ENCODE measurements around the gene IFI44.

Gene IFI44

DNA sequence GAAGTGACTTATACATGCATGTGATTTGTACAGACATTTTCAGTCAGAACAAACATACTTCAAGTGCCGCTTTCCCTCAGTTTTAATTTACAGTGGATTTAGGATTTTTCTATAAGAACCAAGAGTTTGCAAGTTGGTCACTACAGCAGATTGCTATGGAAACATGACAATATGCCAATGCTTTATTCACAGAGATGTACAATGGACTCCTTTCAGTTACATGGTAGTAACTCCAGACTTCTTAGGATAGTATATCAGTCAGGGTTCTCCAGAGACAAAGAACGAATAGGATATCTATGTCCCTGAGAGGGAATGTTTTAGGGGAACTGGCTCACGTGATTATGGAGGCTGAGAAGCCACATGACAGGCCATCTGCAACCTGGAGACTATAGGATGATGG is 27.4 kb downstream of the IFI44 start:
- TF ChIP-seq, protein P1, sequence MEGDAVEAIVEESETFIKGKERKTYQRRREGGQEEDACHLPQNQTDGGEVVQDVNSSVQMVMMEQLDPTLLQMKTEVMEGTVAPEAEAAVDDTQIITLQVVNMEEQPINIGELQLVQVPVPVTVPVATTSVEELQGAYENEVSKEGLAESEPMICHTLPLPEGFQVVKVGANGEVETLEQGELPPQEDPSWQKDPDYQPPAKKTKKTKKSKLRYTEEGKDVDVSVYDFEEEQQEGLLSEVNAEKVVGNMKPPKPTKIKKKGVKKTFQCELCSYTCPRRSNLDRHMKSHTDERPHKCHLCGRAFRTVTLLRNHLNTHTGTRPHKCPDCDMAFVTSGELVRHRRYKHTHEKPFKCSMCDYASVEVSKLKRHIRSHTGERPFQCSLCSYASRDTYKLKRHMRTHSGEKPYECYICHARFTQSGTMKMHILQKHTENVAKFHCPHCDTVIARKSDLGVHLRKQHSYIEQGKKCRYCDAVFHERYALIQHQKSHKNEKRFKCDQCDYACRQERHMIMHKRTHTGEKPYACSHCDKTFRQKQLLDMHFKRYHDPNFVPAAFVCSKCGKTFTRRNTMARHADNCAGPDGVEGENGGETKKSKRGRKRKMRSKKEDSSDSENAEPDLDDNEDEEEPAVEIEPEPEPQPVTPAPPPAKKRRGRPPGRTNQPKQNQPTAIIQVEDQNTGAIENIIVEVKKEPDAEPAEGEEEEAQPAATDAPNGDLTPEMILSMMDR (IDR thresholded peaks at IDR 0.05; ENCODE audit: low read depth, low read length, missing control alignments), result no peak
- DNase-seq (ENCODE audit: extremely low read depth, low read depth), result no peak
- no peak overlapping the region for H3K4me3 ChIP-seq (replicated peaks; ENCODE audit: low read depth, low read length)

DNA sequence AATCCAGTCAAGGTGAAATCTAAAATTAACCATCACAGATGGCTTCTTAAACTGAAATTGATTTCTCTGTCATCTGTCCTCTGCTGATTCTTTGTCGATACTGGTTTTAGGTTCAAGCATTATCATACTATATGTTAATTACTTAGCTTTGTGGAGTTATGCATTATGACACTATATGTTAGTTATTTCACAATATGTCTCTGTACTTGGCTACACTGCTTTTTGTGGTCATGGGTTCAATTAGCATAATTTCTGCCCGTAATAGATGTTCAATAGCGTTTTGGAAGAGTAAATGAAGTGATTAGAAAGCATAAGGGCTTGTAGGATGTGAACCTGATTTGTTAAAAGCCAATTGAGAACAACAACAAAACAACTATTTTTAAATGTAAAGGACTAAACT is 28.2 kb downstream of the IFI44 start:
- no peak overlapping the region for H3K4me3 ChIP-seq (replicated peaks; ENCODE audit: low read depth, low read length)
- TF ChIP-seq, protein P1 (IDR thresholded peaks at IDR 0.05; ENCODE audit: low read depth, low read length, missing control alignments), result no peak
- no peak for DNase-seq (ENCODE audit: extremely low read depth, low read depth)

DNA sequence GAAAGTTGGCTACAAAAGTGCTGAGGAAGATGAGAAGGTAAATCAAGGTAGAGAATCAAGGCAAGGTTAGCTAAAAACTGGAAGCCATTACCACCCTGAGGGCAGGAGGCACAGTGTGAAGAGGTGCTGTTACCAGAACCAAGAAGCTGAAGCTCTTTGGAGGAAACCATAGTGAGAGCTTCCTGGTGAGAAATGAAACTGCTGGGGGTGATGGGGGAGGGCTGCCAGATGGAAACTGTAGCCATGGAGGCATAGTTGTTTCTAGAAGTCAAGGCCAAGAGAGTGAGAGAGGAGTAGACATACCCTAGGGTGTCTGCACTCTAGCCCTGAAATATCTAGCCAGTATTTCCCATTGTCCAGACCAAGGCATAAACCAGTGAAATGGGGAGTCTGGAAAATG is 28.7 kb downstream of the IFI44 start:
- TF ChIP-seq, protein P1 (IDR thresholded peaks at IDR 0.05; ENCODE audit: low read depth, low read length, missing control alignments), result no peak
- no peak for DNase-seq (ENCODE audit: extremely low read depth, low read depth)

DNA sequence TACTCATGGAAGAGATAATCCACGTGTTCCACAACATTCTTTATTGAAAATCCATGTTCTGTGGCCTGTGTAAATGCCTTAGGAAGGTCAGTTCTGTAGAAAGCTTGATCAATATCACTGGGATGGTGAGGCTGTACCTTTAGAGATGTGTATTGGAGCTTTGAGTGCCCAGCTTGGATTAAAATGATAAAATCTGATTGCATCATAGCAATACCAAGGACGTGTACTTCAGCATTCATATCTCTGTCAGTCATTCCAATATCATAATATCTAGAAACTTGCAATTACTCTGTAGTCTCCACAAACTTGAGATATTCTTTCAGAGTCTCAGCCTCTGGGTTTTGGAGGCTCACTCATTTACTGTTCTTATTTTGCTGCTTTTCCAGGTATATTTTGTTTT is 31.6 kb downstream of the IFI44 start:
- TF ChIP-seq, protein P1 (IDR thresholded peaks at IDR 0.05; ENCODE audit: low read depth, low read length, missing control alignments), result no peak
- DNase-seq (ENCODE audit: extremely low read depth, low read depth), result no peak

More for the DNA sequence above, 28.7 kb downstream of the IFI44 start:
- no peak overlapping the region for H3K4me3 ChIP-seq (replicated peaks; ENCODE audit: low read depth, low read length)

DNA sequence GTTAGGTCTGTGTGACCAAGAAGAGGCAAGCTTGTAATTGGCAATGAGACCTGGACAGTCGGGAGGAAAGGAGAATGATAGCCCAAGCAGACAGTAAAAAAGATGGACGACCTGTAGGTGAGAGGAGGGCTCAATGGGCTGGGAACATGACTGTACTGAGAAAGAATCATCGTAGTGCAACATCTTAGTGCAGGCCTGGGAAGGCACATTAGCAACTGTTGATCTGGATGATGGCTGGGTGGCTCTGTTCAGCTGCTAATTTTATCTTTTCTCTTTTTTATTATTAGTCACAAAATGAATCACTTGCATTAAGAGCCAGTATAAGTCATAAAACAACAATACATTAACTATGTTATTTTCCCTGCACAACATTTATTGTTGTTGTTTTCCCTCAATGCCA is 32.9 kb downstream of the IFI44 start:
- TF ChIP-seq, protein P1 (IDR thresholded peaks at IDR 0.05; ENCODE audit: low read depth, low read length, missing control alignments), result no peak
- no peak for DNase-seq (ENCODE audit: extremely low read depth, low read depth)
- no peak overlapping the region for H3K4me3 ChIP-seq (replicated peaks; ENCODE audit: low read depth, low read length)

More for the DNA sequence above, 31.6 kb downstream of the IFI44 start:
- H3K4me3 ChIP-seq (replicated peaks; ENCODE audit: low read depth, low read length), result no peak overlapping the region

DNA sequence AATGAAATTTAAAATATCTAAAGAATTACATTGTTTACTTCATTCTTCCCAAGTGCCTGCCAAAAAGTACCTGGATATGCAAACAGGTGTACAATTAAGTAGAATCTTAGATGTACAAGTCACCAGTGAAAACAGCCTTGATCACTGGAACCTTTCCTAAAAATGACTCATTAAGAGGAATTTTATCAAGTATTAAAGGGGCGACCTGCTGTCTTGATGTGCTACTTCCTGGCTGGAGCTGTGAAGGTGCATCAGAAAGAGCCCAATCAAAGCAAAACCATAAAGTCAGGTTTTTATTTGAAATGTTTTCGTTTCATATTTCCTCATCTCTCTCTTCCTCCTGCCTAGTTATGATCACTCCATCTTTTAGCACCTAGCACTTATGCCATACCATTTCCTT is 33.4 kb downstream of the IFI44 start:
- no peak for DNase-seq (ENCODE audit: extremely low read depth, low read depth)
- H3K4me3 ChIP-seq (replicated peaks; ENCODE audit: low read depth, low read length), result no peak overlapping the region
- TF ChIP-seq, protein P1 (IDR thresholded peaks at IDR 0.05; ENCODE audit: low read depth, low read length, missing control alignments), result no peak

DNA sequence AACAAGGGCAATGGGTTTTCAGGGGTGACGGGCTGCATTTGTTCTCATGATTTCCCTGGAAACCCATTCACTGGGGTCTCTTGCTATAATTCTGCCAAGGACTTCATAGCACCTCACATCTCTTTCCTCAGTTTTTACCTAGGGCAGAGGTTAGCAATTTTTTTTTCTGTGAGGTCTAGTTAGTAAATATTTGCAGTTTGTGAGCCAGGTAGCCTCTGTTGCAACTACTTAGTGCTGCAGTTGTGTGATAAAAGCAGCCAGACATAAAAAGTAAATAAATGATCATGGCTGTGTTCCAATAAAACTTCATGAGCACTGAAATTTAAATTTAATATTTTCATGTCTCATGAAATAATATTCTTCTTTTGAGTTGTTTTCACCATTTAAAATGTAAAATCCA is 37.7 kb downstream of the IFI44 start:
- TF ChIP-seq, protein P1 (IDR thresholded peaks at IDR 0.05; ENCODE audit: low read depth, low read length, missing control alignments), result no peak
- H3K4me3 ChIP-seq (replicated peaks; ENCODE audit: low read depth, low read length), result no peak overlapping the region

More for the DNA sequence above, 37.7 kb downstream of the IFI44 start:
- no peak for DNase-seq (ENCODE audit: extremely low read depth, low read depth)
